ENCODE measurements around the gene MFAP2.

DNA sequence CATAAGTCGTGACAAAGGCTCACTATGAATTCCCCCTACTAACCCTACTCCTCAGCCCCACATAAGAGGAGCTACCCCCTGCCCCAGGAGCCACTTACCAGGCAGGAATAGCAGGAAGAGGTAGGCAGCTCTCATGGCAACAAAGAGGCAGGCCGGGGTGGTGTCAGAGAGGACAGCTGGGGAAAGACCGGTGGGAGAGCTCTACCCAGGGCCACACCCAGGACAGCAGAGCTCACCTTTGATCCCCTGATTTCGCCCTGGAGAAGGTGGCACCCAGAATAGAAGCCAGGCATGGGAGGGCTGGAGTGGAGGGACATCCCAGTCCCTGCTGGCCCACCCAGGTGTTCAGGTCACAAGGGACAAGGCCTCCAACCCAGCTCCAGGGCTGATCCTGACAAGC, 2.3 kb downstream of the MFAP2 start:
- TF ChIP-seq POLR2A (IDR thresholded peaks at IDR 0.05) (no peak), CTCF (IDR thresholded peaks at IDR 0.05) (no peak)
